GM12864 (cell line): ENCODE results near the gene ZNF710.

Experiments used
- DNase-seq: peaks from one replicate; pipeline ENCODE4 v3.0.0-alpha.2; 2011; ENCODE audit warnings: low read depth
- H3K4me3 ChIP-seq: 2 replicates; pipeline ENCODE4 v1.5.1; 2011; ENCODE audit warnings: mild to moderate bottlenecking, low read depth, low read length, control low read depth
- TF ChIP-seq, protein P1 (sequence below): IDR thresholded peaks from 2 replicates; pipeline ENCODE4 v1.5.1; 2011; ENCODE audit warnings: low read depth, mild to moderate bottlenecking, moderate library complexity, low read length, control low read depth, inconsistent platforms; ENCODE audit errors: missing control alignments

ZNF710 gene

DNA sequence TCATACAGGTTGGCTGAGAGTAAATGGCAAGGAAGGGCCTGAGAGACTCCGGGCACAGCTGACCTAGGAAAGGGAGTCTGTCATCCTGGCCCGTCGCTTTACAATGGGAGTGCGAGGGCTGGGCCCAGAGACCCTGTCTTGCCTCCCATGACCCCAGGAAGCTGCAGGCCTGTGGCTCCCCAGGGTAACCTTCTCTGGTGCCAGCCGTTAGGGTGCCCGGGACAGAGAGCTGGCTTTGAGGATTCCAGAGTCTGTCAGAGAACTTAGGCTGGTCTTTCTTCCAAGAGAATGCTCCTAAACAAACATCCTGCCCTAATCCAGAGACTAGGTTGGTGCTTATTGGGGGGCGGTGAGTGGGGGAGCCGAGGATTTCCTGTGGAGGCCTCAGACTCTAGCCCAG lies 18.5 kb downstream of the ZNF710 start:
- TF ChIP-seq, protein P1, sequence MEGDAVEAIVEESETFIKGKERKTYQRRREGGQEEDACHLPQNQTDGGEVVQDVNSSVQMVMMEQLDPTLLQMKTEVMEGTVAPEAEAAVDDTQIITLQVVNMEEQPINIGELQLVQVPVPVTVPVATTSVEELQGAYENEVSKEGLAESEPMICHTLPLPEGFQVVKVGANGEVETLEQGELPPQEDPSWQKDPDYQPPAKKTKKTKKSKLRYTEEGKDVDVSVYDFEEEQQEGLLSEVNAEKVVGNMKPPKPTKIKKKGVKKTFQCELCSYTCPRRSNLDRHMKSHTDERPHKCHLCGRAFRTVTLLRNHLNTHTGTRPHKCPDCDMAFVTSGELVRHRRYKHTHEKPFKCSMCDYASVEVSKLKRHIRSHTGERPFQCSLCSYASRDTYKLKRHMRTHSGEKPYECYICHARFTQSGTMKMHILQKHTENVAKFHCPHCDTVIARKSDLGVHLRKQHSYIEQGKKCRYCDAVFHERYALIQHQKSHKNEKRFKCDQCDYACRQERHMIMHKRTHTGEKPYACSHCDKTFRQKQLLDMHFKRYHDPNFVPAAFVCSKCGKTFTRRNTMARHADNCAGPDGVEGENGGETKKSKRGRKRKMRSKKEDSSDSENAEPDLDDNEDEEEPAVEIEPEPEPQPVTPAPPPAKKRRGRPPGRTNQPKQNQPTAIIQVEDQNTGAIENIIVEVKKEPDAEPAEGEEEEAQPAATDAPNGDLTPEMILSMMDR = no peak
- no peak overlapping the region for H3K4me3 ChIP-seq
- no peak for DNase-seq

DNA sequence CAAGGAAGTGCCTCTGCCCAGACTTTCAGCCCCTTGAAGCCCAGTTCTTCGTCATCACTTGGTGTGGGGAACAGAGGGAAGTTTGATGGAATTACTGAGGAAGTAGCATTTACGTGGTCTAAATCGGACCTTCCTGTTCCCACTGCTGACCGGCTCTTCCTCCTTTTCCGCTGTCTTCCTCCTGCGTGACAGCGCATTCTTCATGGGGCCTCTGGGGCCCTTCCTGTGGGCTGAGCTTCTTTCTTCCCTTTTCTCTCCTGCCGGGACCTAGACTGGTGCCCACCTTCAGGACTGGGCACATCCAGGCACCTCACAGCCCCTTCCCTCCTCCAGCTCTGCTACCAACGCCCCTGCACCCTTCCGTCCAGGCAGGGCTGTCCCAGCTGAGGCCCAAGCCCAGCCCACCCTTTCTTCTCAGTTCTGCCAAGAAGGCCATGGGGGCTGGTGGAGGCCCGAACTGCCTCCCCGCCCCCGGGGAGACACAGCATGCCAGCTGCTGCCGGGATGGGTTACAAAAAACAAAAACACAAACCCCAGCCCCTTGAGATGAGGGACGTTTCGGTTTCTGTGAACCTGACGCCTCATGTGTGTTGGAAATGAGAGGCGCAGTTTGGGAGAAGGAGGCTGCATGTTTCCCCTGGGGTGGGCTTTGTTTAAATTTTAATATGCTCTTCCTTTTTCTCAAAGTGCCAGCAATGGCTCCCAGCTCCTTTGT lies 19.1 kb downstream of the ZNF710 start:
- no peak overlapping the region for H3K4me3 ChIP-seq
- DNase-seq = no peak
- TF ChIP-seq, protein P1 = no peak

DNA sequence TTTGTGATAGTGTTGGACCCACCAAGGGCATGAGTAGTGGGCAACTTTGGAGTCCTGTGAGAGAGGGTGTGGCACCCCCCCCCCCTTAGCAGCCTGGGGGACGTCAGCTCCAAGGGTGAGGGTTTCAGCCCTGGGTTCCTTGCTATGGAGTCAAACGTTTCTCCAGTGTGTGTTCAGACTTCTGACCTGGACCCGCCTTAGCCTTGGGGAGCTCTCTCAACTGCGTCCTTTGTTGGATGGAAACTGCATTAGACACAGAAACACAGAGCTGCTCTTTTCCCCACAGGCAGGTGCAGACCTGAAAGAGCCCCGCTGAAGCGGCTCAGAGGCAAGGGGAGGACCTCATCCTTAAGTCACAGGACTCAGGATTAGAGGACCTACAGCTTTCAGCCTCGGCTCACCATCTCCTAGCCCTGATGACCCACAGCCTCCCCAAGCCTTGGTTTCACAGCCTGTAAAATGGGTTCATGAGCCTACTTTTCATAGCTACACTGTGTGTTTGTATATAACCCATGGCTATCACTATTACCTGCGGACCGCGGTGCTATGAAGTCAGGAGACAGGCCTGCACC lies 19.9 kb downstream of the ZNF710 start:
- DNase-seq = no peak
- TF ChIP-seq, protein P1 = no peak
- H3K4me3 ChIP-seq = no peak overlapping the region

DNA sequence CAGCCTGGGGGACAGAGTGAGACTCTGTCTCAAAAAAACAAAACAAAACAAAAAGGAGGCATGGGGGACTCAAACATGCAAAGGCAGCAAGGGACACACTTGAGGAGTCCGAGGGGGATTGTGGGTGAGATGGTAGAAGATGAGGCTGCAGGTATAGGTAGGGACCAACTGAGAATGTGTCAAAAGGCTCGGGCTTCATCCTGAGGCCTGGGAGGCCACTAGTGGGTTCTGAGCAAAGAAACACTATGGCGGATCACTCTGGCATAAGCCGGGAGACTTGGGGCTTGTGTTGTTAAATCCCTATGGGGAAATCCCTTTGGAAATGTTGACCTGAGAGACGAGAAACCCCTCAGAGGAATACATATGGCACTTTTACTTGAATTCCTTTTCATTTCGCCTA lies 21.2 kb downstream of the ZNF710 start:
- H3K4me3 ChIP-seq = no peak overlapping the region
- TF ChIP-seq, protein P1 = no peak
- no peak for DNase-seq

DNA sequence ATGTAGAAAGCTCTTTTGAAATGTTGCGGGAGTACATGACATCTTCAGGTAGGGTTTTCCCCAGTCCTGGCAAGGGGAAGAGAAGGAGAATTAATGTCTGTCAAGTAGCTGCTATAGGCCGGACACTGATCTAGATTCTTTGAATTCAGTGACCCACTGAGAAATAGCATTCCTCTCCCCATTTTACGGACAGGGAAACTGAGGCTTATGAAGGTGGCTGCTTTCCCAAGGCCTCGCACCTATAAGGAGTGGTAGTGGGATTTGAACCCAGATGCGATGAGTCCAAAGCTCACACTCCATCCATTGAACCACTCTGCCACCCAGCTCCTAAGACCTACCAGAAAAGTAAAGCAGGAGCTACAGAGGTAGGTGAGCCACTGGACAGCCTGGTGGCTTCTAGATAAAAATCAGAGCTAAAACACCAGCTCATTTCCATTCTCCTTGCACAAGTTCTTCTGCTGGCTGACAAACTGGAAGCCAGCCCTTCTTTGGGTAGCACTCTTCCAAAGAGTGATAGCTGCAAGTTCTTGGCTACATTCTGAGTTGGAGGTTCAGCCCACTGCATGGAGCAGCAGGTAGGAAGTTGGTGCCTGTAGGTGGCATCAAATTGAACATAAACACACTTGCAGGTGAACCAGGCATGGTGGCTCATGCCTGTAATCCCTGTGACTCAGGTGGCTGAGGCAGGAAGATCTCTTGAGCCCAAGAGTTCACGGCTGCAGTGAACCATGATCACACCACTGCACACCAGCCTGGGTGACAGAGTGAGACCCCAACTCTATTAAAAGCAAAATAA lies 22.0 kb downstream of the ZNF710 start:
- TF ChIP-seq, protein P1 = no peak
- no peak for DNase-seq
- H3K4me3 ChIP-seq = no peak overlapping the region

DNA sequence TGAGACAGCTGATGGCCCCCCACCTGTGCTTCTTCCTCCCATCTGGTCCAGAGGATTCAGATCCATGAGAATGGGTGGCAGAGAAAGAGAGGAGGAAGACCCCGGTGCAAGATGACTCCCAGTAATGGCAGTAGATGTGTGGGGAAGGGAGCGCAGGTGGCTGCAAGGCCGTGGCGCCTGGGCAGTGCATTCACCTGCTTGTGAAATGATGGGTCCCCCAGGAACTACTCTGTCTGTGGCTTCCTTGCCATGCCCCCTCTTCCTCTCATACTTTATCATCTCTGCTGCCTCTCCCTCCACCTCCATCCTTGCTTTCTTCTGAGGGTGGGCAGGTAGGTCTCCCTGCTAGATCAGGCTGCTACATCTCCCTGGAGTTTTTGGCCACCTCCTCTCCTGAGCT lies 23.3 kb downstream of the ZNF710 start:
- DNase-seq = no peak
- TF ChIP-seq, protein P1 = no peak
- H3K4me3 ChIP-seq = no peak overlapping the region
